CD1c-positive myeloid dendritic cell (primary cell): ENCODE results near the gene FLOT1.
"Not testable (repeated sequence)": the region's sequence is repeated elsewhere in the genome, so short reads cannot be mapped to it uniquely, and the experiment has no call there.

ENCODE experiments used
- DNase-seq: peaks from one replicate; pipeline ENCODE4 v3.0.0-alpha.2; 2016; ENCODE audit errors: extremely low spot score

FLOT1 gene

GRCh38 chr6:30747300-30747687 lies 4.8 kb upstream of the FLOT1 start:
- DNase-seq = no peak

GRCh38 chr6:30744054-30744805 lies 1.7 kb upstream of the FLOT1 start, which contains the start of gene IER3:
Gene IER3, minus strand, starts transcription at chr6:30744547. Its CDS starts 29 bp downstream, at chr6:30744518.
- DNase-seq = peak; percentile 91

- peak; percentile 28 for DNase-seq
These were observed 889 bp upstream of the FLOT1 start for GRCh38 chr6:30743099-30744053.

GRCh38 chr6:30741789-30742315 lies 635 bp downstream of the FLOT1 start:
- no peak for DNase-seq

GRCh38 chr6:30741063-30741779 lies 1.3 kb downstream of the FLOT1 start:
- DNase-seq = peak; percentile 35

- no peak for DNase-seq
These were observed 2.0 kb downstream of the FLOT1 start for GRCh38 chr6:30740540-30740870.

GRCh38 chr6:30738532-30738931 lies 4.0 kb downstream of the FLOT1 start:
- no peak for DNase-seq

GRCh38 chr6:30735668-30736314 lies 6.7 kb downstream of the FLOT1 start:
- peak; percentile 60 for DNase-seq

- DNase-seq = no peak
These were observed 10.1 kb downstream of the FLOT1 start for GRCh38 chr6:30732237-30732943.

GRCh38 chr6:30730601-30731435 lies 11.7 kb downstream of the FLOT1 start:
- peak; percentile 80 for DNase-seq

- DNase-seq = no peak
These were observed 14.4 kb downstream of the FLOT1 start for GRCh38 chr6:30727920-30728553.

GRCh38 chr6:30726506-30727413 lies 15.7 kb downstream of the FLOT1 start:
- no peak for DNase-seq

- DNase-seq = no peak
These were observed 16.6 kb downstream of the FLOT1 start for GRCh38 chr6:30725713-30726505.

GRCh38 chr6:30724906-30725667 lies 17.4 kb downstream of the FLOT1 start:
- DNase-seq = peak; percentile 65

GRCh38 chr6:30723843-30724741 lies 18.4 kb downstream of the FLOT1 start:
- not testable (repeated sequence) for DNase-seq
